GM13976 (cell line): ENCODE data around the gene SPAG16.

Source experiments
- DNase-seq: peaks from one replicate; pipeline ENCODE4 v3.0.0; 2012; ENCODE audit warnings: low spot score
- in situ Hi-C: fragments of 300-500 bp; cut with MboI; formaldehyde crosslinking; loops from one replicate; pipeline ENCODE4 v1.12.0; 2022; ENCODE audit warnings: low sequenced_read_pairs, mixed read lengths, inconsistent platforms; ENCODE audit not compliant: unreplicated experiment
- TF ChIP-seq, protein P1 (sequence below): IDR thresholded peaks from 2 replicates; pipeline ENCODE4 v1.5.1; 2012; ENCODE audit warnings: borderline replicate concordance, mild to moderate bottlenecking; ENCODE audit not compliant: insufficient read depth; ENCODE audit errors: extremely low read depth, missing control alignments, control extremely low read depth

The SPAG16 gene

DNA sequence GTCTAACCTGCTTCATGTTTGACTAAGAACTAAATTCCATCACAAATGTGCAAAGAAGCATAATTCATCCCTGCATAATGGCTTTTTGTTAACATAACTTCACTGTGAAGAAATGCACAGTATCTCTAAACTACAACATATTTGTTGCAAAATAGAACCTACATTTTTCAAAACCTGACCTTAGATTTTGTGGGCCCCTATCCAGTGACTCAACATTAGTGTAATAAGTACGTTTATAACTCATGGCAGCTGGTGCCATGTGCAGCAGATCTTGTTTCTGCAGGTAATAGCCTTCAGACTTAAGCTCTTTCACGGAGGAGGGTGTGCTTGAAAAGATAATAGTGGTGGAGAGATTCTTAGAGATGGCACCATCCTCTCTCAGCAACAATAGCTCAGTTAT lies 1098.0 kb downstream of the SPAG16 start:
- TF ChIP-seq, protein P1, sequence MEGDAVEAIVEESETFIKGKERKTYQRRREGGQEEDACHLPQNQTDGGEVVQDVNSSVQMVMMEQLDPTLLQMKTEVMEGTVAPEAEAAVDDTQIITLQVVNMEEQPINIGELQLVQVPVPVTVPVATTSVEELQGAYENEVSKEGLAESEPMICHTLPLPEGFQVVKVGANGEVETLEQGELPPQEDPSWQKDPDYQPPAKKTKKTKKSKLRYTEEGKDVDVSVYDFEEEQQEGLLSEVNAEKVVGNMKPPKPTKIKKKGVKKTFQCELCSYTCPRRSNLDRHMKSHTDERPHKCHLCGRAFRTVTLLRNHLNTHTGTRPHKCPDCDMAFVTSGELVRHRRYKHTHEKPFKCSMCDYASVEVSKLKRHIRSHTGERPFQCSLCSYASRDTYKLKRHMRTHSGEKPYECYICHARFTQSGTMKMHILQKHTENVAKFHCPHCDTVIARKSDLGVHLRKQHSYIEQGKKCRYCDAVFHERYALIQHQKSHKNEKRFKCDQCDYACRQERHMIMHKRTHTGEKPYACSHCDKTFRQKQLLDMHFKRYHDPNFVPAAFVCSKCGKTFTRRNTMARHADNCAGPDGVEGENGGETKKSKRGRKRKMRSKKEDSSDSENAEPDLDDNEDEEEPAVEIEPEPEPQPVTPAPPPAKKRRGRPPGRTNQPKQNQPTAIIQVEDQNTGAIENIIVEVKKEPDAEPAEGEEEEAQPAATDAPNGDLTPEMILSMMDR, result no peak
- DNase-seq, result no peak

GRCh38 chr2:214386720-214387119 lies 1102.5 kb downstream of the SPAG16 start:
- DNase-seq, result no peak
- in situ Hi-C loops, result no loop called here
- TF ChIP-seq, protein P1, result no peak

More for the DNA sequence above, 1098.0 kb downstream of the SPAG16 start:
- in situ Hi-C loops, result no loop called here

DNA sequence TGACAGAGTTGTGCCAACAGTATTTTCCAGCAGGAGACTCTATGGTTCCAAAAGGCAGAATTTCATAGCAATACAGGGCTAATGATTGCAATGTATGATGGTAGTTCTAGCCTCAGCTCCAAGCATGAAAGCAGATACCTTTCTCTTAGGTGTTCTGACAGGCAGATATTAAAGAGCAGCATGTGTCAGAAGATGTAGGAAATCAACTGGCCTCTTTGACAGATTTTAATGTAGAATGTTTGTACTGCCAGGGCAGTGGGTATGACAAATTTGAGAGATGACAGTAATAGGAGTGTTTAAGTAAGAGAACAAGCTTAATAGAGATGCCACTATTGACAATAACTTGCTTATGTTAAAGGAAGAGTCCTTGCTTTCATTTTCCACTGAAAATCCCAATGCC lies 1105.1 kb downstream of the SPAG16 start:
- TF ChIP-seq, protein P1, result no peak
- in situ Hi-C loops, result no loop called here

GRCh38 chr2:214393796-214394195 lies 1109.5 kb downstream of the SPAG16 start:
- DNase-seq, result no peak
- TF ChIP-seq, protein P1, result no peak
- in situ Hi-C loops, result no loop called here

More for the DNA sequence above, 1105.1 kb downstream of the SPAG16 start:
- no peak for DNase-seq

GRCh38 chr2:214395040-214395439 lies 1110.8 kb downstream of the SPAG16 start:
- TF ChIP-seq, protein P1, result no peak
- in situ Hi-C loops, result no loop called here
- no peak for DNase-seq

DNA sequence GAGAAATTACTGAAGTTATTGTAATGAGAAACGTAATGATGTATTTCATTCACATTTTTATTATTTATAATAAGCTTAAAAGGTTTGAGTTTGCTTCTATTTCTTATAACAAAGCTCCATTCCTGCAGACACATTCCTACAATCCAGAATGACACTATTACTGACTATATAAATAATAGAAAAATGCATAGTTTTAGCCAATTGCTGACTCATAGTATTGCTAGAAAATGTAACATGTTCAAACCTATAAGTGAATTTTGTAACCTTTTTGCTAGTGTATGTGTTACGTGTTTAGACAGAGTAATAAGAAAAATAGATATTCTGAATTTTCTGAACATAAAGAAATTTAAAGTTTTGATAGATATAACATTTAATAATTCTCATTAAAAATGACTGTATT lies 1117.3 kb downstream of the SPAG16 start:
- TF ChIP-seq, protein P1, result no peak
- DNase-seq, result no peak
- in situ Hi-C loops, result no loop called here

DNA sequence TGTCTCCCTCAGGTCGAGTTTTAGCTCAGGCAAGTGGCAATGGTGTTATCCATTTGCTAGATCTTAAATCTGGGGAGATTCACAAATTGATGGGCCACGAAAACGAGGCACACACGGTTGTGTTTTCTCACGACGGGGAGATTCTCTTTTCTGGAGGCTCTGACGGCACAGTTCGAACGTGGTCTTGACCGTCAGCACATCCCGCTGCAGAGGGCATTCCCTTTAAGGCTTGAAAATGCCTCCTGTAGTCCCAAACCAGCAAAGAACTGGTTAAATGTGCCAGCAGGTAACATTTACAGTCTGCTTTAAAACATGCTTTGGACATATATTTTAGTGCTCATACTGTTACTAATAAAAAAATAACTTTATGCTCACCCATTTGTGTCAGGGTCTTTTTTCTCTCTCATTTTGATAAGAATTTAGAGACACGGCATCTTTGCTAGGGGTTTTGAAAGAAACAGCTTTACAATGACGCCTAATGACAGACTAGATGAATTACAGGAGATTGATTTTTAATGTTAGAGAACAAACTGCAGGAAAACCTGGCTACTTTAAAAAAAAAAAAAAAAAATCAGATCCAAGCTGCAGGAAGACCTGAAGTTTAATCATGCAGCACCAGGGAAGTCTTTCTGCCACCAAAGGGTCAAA lies 1126.0 kb downstream of the SPAG16 start:
- in situ Hi-C loops, result no loop called here
- TF ChIP-seq, protein P1, result no peak
- DNase-seq, result no peak
